Activated naive CD4-positive, alpha-beta T cell (primary cell): ENCODE results near the gene CIDEA.
"Not testable (repeated sequence)": the region's sequence is repeated elsewhere in the genome, so short reads cannot be mapped to it uniquely, and the experiment has no call there.

Source experiments
- DNase-seq, 4 experiments: peaks; one replicate each; lab custom pipeline; 2025; lab: John Stamatoyannopoulos, UW

The CIDEA gene

GRCh38 chr18:12239431-12239830, 14.7 kb upstream of the CIDEA start:
- no peak for DNase-seq

GRCh38 chr18:12242658-12243260, 11.4 kb upstream of the CIDEA start:
- DNase-seq = no peak

- DNase-seq = not testable (repeated sequence)
Observed at GRCh38 chr18:12243272-12243671, 10.9 kb upstream of the CIDEA start.

DNA sequence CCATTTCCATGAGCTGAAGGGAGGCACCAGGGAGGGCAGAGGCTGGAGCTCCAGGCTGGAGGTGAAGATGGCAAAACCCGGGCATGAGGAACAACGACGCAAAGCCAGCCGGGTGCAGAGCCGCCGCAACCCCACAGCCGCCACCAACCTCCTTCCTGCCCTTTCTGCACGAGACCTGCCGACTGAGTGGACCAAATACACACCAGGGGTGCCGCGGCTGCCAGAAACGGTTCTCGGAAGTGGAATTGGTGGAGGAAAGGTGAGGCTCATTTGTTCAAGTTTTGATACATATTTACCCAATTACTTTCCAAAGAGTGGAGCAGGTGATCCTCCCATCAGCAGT, 8.4 kb upstream of the CIDEA start:
- no peak for DNase-seq

DNA sequence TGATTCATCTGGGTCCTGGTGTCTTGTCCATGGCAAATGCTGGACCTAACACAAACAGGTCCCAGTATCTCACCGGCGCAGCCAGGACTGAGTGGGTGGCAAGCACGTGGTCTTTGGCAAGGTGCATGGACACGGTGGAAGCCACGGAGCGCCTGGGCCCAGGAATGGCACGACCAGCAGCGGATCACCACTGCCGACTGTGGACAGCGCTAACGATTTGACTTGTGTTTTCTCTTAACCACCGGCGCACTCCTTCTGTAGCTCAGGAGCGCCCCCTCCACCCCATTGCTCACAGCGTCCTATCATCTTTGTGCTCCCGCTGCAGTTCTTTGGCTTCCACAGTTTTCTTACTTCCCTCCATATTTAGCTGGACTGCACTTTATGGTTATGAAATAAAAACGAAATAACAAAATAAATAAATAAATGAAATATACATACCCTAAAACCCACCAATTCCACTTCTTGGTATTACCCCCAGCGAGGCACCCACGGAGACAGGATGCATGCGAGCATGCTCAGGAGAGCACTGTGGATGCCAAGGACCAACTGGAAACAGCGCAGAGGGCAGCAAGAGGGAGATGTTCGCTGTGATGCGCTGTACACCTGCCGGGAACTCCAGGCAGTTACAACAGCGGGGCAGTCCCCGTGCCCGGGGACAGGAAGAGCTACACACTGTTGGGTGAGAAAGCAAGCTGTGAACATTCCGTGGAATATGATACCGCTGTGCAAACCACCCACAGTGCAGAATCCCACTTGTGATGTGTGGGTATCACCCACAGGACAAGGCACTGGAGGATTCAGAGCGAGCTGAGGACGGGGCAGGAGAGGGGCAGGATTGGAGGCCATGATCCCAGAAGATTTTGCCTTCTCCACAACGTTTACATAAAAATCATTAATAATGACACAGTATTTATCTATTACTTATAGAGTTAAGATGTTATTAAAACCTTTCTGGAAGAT, 7.0 kb upstream of the CIDEA start:
- DNase-seq = no peak

DNA sequence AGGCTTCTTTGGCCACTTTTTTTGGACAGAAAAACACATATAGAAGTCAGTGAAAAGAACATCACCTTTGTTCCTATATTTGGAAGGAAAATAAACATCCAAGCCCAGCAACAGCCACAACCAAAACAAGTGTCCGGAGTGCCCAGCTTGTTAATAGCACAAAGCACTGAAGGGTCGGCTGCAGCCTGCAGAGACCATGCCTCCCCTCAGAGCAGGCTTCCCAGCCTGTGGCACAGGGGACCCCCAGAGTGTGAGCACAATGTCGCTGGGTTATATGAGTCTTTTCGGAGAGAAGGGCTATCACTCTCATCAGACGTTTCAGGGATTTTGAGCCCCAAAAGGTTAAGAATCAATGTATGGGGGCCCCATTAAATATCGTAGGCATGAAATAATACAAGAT, 6.2 kb upstream of the CIDEA start:
- DNase-seq = no peak

DNA sequence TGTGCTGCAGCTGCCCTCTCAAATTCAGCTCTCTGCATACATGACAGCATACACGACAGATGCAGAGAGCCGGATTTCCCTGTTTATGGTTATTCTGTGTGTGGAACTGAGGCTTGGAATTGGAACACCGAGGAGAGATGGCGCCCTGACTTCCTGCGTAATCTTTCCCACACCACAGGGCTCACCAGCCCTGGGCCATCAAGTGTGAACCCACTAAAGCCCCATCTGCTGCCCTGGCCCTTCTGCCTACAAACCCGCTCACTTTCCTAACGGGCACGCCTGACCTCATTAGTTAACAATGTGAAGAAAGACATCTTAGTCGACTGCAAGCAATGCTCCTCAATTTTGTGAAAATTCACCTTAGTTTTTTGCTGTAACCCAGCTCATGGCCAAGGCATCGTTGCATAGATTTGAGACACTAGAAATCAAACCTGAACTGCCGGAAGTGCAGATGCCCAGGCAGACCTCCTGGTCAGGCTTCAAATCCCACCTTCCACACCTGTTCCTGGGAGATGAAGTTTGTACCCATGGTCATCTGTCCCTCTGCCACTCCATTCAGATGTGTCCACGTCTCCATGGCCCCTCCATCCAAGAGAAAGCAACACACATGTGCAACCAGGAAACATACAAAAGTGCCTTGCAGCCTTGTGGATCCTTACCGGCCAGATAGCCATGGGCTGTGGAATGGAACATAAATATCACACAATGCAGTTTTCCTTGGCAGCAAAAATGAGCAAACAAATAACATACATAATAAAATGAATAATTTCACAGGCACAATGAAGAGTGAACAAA, 5.0 kb upstream of the CIDEA start:
- DNase-seq = no peak

- DNase-seq = no peak
Observed at GRCh38 chr18:12251311-12251710, 2.9 kb upstream of the CIDEA start.

DNA sequence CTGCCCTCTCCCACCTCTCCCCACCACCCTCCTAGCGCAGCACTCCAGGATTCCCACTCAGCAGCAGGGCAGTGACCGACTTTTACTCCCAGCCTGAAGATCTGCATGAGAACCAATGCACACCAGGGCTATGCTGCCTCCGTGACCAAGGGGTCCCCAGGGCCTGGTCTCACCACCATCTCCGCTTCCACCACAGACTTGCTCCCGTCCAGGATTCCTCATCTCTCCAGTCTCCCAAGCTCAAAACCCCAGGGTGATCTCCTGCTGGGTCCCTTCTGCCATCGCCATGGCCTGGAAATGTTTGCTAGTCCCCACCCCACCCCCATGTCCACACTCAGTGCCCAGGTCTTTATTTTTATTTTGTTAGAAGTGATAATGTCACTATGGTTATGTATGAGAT, 2.1 kb upstream of the CIDEA start:
- DNase-seq = no peak

DNA sequence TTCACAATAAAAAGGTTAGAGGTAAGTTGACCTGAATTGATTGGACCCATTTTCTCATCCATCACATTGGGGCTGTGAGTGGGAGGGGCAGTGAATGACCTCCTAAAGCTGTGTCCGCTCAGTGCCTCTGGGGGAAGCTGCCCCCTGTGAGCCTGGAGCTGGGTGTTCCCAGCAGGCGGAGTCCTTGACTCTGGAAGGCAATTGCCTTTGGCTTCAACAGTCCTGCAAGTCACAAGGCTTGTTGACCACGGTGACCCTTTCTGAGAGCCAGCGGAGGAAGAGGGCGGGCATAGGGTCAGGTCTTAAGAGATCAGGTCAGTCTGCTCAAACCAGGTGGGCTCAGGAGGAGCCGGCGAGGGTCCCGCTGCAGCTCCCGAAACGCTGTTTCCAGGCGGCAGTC, 1.1 kb upstream of the CIDEA start:
- no peak for DNase-seq

- no peak for DNase-seq
Observed at GRCh38 chr18:12253663-12254135, 462 bp upstream of the CIDEA start.

DNA sequence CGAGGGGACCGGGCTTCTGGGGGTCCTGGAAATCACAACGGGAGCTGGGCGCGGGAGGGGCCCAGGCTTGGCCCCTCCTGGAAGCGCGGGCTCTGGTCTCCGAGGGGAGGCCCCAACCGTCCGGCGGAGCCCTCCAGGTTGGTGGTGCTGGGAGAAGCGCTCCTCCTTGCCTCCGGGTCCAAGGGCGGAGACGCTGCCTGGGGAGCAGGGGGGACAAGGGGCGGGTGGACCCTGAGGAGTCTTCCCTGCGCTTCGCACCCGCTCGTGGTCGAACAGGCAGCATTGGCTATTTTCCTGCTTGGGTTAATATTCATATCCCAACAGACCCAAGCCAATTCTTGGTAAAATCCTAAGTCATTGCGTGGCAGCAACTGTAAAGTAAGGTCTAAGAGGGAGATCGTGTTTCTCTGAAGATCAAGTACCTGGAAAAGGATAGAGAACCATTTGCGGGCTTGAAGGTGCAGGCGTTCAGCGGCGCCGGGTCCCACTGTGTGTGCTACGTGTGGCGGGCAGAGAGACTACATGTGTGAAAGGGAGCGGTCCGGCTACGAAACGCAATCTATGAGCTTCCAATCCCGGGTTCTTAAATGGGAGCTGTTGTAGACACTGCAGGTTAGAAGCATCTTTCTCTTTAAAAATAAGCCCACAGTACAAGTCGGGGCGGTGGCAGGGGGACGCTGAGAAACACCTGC, 805 bp downstream of the CIDEA start:
- DNase-seq = no peak

- no peak for DNase-seq
Observed at GRCh38 chr18:12255626-12256026, 1.5 kb downstream of the CIDEA start.

DNA sequence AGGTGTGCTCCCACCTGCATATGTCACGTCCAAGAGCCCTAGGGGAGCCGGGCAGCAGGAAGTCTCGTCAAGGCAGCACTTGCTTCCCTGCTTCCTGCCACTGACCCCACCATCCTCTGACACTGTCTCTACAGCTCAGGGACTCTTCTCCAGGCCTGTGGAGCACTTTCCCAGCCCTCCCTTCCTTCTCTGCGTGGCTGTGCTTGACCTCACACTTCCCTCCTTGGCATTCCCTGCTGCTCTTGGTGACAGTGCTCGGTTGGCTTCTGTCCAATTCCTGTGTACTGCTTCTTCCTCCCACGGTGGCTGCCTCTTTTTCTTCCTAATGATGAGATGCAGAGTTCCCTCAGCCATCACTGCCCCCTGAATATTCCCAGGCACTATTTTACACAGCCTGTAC, 2.8 kb downstream of the CIDEA start:
- no peak for DNase-seq

DNA sequence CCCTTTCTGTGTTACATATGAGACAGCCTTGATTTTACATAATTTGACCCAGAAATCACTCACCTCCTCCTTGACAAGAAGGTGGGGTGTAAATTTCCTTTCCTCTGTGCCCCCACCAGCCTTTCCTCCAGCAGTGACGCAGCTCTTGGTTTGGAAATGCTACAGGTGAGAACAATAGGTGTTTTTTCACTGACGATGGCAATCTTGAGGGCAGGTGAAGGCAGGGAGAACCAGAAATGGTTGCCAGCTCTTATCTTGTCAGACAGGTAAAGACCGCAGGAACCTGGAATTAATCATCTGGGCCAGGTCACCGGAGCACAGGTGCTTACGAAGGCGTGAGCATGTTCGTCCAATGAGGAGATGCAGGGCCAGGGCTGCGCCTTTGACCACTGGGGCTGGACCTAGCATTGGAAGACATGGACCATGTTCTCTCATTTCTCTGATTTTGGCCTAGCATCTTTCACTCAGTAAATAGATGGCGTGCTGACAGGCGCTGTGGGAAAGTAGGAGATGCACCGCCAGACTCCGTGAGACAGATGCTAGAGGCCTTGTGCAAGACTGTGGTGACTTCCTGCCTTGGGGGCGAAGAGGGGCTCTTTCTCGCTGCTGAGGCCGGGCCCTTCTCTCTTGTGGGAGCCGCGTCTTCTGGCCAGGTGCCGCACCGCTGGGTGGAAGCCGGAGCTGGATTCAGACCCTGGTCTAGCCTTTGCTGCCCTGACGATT, 4.0 kb downstream of the CIDEA start:
- DNase-seq = no peak

- no peak for DNase-seq
Observed at GRCh38 chr18:12258719-12259705, 4.9 kb downstream of the CIDEA start.

- DNase-seq = no peak
Observed at GRCh38 chr18:12262748-12263147, 8.6 kb downstream of the CIDEA start.

GRCh38 chr18:12264864-12265263, 10.7 kb downstream of the CIDEA start:
- no peak for DNase-seq

DNA sequence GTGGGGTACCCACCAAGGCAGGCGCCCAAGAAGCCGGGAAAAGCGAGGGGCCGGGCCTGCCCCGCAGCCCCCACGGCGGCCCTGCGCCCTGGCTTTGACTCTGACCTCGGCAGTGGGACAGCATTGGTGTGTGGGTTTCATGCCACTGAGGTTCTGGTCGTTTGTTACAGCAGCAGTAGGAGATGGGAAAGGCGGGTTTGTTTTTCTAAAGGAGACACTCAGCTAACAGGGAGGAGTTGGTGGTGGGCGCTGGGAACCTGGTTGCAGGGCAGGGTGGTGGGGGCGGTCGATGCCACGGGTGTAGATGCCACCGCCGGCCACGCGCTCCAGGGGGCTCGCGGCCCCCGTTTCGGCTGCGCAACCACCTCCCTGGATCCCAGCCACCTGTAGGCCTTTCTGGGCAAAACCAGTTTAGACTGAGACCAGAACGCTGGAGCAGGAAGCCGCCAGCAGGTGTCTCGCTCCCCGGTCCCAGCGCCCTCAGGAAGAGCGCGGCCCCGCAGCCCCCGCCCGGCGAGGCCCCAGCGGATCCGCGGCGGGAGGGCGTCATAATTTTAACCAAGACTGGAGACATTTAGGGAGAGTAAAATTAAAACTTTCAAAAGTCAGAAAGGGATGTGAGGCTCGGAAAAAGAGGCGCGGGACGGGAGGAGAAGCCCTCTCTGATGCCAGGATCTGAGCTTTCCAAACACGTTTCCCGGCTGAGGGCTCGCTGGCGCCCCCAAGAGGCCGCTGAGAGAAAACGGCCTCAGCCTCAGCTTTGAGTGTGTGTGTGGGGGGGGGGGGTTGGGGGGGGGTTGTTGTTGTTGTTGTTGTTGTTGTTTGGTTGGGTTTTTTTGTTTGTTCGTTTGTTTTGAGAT, 17.4 kb downstream of the CIDEA start:
- DNase-seq = peak in 3 of 4 experiments; percentile 6 to 17 (median 12)
